K562 (cell line): Measurements from ENCODE around the gene SH3RF1. TPM values are rescaled to one million over a fixed set of nuclear protein-coding genes. Genes with fewer than 3 reads are reported as not detected.

Experiments
- ATAC-seq: fragments of 200-7000 bp; cut with Tn5 transposase; 3 replicates; pipeline ENCODE4 v1.9.1; 2020; ENCODE audit warnings: moderate library complexity
- BruUV-seq: library from RNA; stranded (reverse); fragments of 400-500 nt; replicated peaks from 2 replicates; lab custom pipeline; 2021; lab: Mats Ljungman, UMichigan
- CTCF ChIA-PET: fragments of 300-600 bp; formaldehyde crosslinking; extraction: SDS; loops from one replicate; lab custom pipeline; 2021; ENCODE audit warnings: low intra/inter-chr PET ratio; lab: Yijun Ruan, JAX
- POLR2A ChIA-PET: fragments of 300-600, 350-650 bp; sonication (Branson Sonifier 250); formaldehyde crosslinking; extraction: SDS; loops from one replicate; lab custom pipeline; 2021; ENCODE audit warnings: antibody characterized with exemption, inconsistent platforms; lab: Yijun Ruan, JAX
- DNase-seq, 4 experiments: peaks; one replicate each; pipeline versions ENCODE4 v3.0.0 to v3.0.0-alpha.2; 2011 to 2018; ENCODE audit warnings: low spot score in 3 of 4, mixed read lengths in 3 of 4; ENCODE audit errors: extremely low read depth in 1 of 4
- FAIRE-seq: peaks from 2 replicates; lab custom pipeline; 2011; peaks lifted over from hg19 to GRCh38; lab: Jason Lieb, UNC
- H2AFZ ChIP-seq: 2 replicates; pipeline ENCODE4 v1.6.0; 2011; ENCODE audit warnings: low read depth, low read length, control low read depth, inconsistent platforms
- H3K27ac ChIP-seq: fragments of 200-600 bp; 3 replicates; pipeline ENCODE4 v1.8.0; 2011; ENCODE audit warnings: low read depth, mild to moderate bottlenecking, control low read depth, inconsistent platforms, low read length, moderate library complexity, mixed read lengths; ENCODE audit errors: extremely low read depth
- H3K27me3 ChIP-seq, 2 experiments: fragments of 300-600 bp in 1 of 2; 2 replicates in 1 of 2; 3 replicates in 1 of 2; pipeline versions ENCODE4 v1.6.0 to v1.8.0; 2011; ENCODE audit warnings: inconsistent platforms in 2 of 2, low read length in 2 of 2, mild to moderate bottlenecking in 1 of 2, mixed read lengths in 1 of 2, moderate library complexity in 1 of 2; ENCODE audit not compliant: control insufficient read depth in 2 of 2, insufficient read depth in 2 of 2
- H3K36me3 ChIP-seq: fragments of 300-600 bp; 3 replicates; pipeline ENCODE4 v1.8.0; 2011; ENCODE audit warnings: mild to moderate bottlenecking, low read length, inconsistent platforms; ENCODE audit not compliant: control insufficient read depth, insufficient read depth
- H3K4me1 ChIP-seq, 2 experiments: fragments of 200-600 bp in 1 of 2; replicated peaks in 1 of 2; 2 replicates in 1 of 2; 3 replicates in 1 of 2; pipeline versions ENCODE4 v1.5.1 to v1.8.0; 2011; ENCODE audit warnings: inconsistent platforms in 2 of 2, low read length in 2 of 2, mild to moderate bottlenecking in 1 of 2, mixed read lengths in 1 of 2, moderate library complexity in 1 of 2; ENCODE audit not compliant: control insufficient read depth in 2 of 2, insufficient read depth in 2 of 2
- H3K4me2 ChIP-seq: 2 replicates; pipeline ENCODE4 v1.6.1; 2011; ENCODE audit warnings: low read length, control low read depth, inconsistent platforms, mixed read lengths; ENCODE audit not compliant: insufficient read depth
- H3K4me3 ChIP-seq: fragments of 200-600 bp; sonication (generic), shearing (Covaris generic); 2 replicates; pipeline ENCODE4 v1.5.1; 2016; ENCODE audit warnings: control low read depth, inconsistent platforms
- H3K79me2 ChIP-seq: fragments of 200-600 bp; 3 replicates; pipeline ENCODE4 v1.8.0; 2011; ENCODE audit warnings: low read length, inconsistent platforms; ENCODE audit not compliant: control insufficient read depth, insufficient read depth
- H3K9ac ChIP-seq, 2 experiments: 2 replicates each; pipeline versions ENCODE4 v1.6.0 to v1.6.1; 2011; ENCODE audit warnings: low read depth in 2 of 2, low read length in 2 of 2, control low read depth in 1 of 2, inconsistent platforms in 1 of 2, mild to moderate bottlenecking in 1 of 2, mixed read lengths in 1 of 2; ENCODE audit not compliant: insufficient read depth in 1 of 2
- H3K9me1 ChIP-seq: one replicate; pipeline ENCODE4 v1.6.0; 2011; ENCODE audit warnings: inconsistent platforms, mild to moderate bottlenecking, low read length, moderate library complexity; ENCODE audit not compliant: control insufficient read depth, insufficient read depth
- H3K9me3 ChIP-seq: replicated peaks from 2 replicates; pipeline ENCODE4 v1.5.1; 2011; ENCODE audit warnings: low read depth, low read length, inconsistent platforms; ENCODE audit not compliant: control insufficient read depth, insufficient read depth
- H4K20me1 ChIP-seq: replicated peaks from 2 replicates; pipeline ENCODE4 v1.6.1; 2011; ENCODE audit warnings: low read length, inconsistent platforms, mixed read lengths; ENCODE audit not compliant: control insufficient read depth, insufficient read depth
- BRF2 ChIP-seq: IDR thresholded peaks from 3 replicates; pipeline ENCODE4 v1.6.1; 2011; ENCODE audit warnings: borderline replicate concordance, mild to moderate bottlenecking; ENCODE audit not compliant: insufficient read length, insufficient read depth
- CXXC5 ChIP-seq: fragments of 250-450 bp; sonication (Bioruptor Pico); IDR thresholded peaks from 2 replicates; pipeline ENCODE4 v1.8.0; 2022; ENCODE audit warnings: inconsistent platforms, mild to moderate bottlenecking, moderate library complexity
- KAT2B ChIP-seq: IDR thresholded peaks from one replicate; pipeline ENCODE4 v1.6.1; 2012; ENCODE audit warnings: low read depth, mild to moderate bottlenecking, control low read depth, inconsistent platforms, low read length, moderate library complexity
- KDM5B ChIP-seq: fragments of 200-600 bp; sonication (generic); IDR thresholded peaks from 2 replicates; pipeline ENCODE4 v1.6.1; 2012; ENCODE audit warnings: low read depth, mild to moderate bottlenecking, moderate library complexity, low read length, control low read depth, inconsistent platforms; ENCODE audit not compliant: insufficient replicate concordance
- PBX2 ChIP-seq, 2 experiments: IDR thresholded peaks in 1 of 2; conservative IDR thresholded peaks in 1 of 2; 2 replicates each; pipeline ENCODE4 v1.6.1; 2016; ENCODE audit warnings: low read depth in 2 of 2, mild to moderate bottlenecking in 1 of 2, missing compliant biosample characterization in 1 of 2, missing genetic modification characterization in 1 of 2, moderate library complexity in 1 of 2
- POLR2AphosphoS5 ChIP-seq: IDR thresholded peaks from 2 replicates; pipeline ENCODE4 v1.6.1; 2011; ENCODE audit warnings: mild to moderate bottlenecking, low read depth, low read length, moderate library complexity; ENCODE audit not compliant: control insufficient read depth, insufficient read depth
- RFX5 ChIP-seq: IDR thresholded peaks from 2 replicates; pipeline ENCODE4 v1.6.1; 2011; ENCODE audit warnings: low read depth, mild to moderate bottlenecking, improper control_type of control experiment, low read length
- SIX5 ChIP-seq, 2 experiments: IDR thresholded peaks; 2 replicates each; pipeline ENCODE4 v1.6.1; 2011; ENCODE audit warnings: low read length in 2 of 2, borderline replicate concordance in 1 of 2, low read depth in 1 of 2, mild to moderate bottlenecking in 1 of 2, moderate library complexity in 1 of 2; ENCODE audit not compliant: insufficient read depth in 1 of 2
- TGIF2 ChIP-seq: sonication (generic); formaldehyde crosslinking; IDR thresholded peaks from 2 replicates; pipeline ENCODE4 v1.8.1; 2022; ENCODE audit warnings: mild to moderate bottlenecking, missing genetic modification reagents, moderate library complexity
- TSC22D4 ChIP-seq: fragments of 450-650 bp; IDR thresholded peaks from 2 replicates; pipeline ENCODE4 v1.6.1; 2016; ENCODE audit warnings: missing genetic modification characterization, missing biosample characterization, control low read depth
- ZFP36 ChIP-seq: fragments of 150-350 bp; IDR thresholded peaks from 2 replicates; pipeline ENCODE4 v1.6.1; 2018; ENCODE audit warnings: low read length, low read depth; ENCODE audit not compliant: partially characterized antibody
- ZNF280B ChIP-seq: fragments of 250-450 bp; sonication (Bioruptor Pico); IDR thresholded peaks from 2 replicates; pipeline ENCODE4 v1.5.1; 2021; ENCODE audit warnings: mild to moderate bottlenecking
- ZNF311 ChIP-seq: fragments of 250-450 bp; sonication (Bioruptor Pico); IDR thresholded peaks from 2 replicates; pipeline ENCODE4 v1.4.0; 2020; ENCODE audit warnings: mild to moderate bottlenecking, moderate library complexity
- ZNF584 ChIP-seq: fragments of 200-800 bp; sonication (Bioruptor generic); IDR thresholded peaks from 2 replicates; pipeline ENCODE4 v1.6.1; 2016; ENCODE audit warnings: low read depth, mild to moderate bottlenecking, missing genetic modification characterization, missing compliant biosample characterization
- ZNF780A ChIP-seq: fragments of 250-450 bp; sonication (Bioruptor Pico); IDR thresholded peaks from 2 replicates; pipeline ENCODE4 v1.5.0; 2021; ENCODE audit warnings: mild to moderate bottlenecking
- WGBS: fragments of 100-300 bp; shearing (Covaris generic); methylation state at CpG from one replicate; pipeline ENCODE4 v1.1.6; 2016; ENCODE audit warnings: low coverage, mixed read lengths; ENCODE audit not compliant: insufficient coverage; ENCODE audit errors: missing lambda C conversion rate; 5-methylcytosine and 5-hydroxymethylcytosine counted together
- in situ Hi-C: fragments of 300-500 bp; cut with MboI; formaldehyde crosslinking; loops from 4 replicates; pipeline ENCODE4 v1.15.0; 2018; ENCODE audit warnings: inconsistent platforms, mixed read lengths
- intact Hi-C: fragments of 100-400 bp; cut with micrococcal nuclease; formaldehyde crosslinking; loops from 2 replicates; pipeline ENCODE4 v1.14.2; 2022
- polyA plus RNA-seq, 8 experiments: library from polyadenylated mRNA; depleted of rRNA in 4 of 8; stranded (reverse) in 5 of 8; unstranded in 3 of 8; fragments of >200 nt; fragmentation: Nextera tagmentation in 2 of 8; fragmentation: Illumina TruSeq in 1 of 8; extraction: Ambion mirVana in 2 of 8; extraction: Trizol in 1 of 8; gene quantifications; 2 replicates each; pipeline versions ENCODE4 v1.2.1 to v1.2.3, GENCODE V29; 2011 to 2014; ENCODE audit warnings: inconsistent platforms in 1 of 8, missing spikeins in 1 of 8
- total RNA-seq, 7 experiments: library from RNA; depleted of rRNA in 6 of 7; stranded (reverse); fragments of >200 nt in 6 of 7; fragmentation: Illumina TruSeq in 2 of 7; extraction: Trizol in 2 of 7; gene quantifications; 2 replicates each; pipeline versions ENCODE4 v1.2.1 to v1.2.3, GENCODE V29; 2011 to 2021; ENCODE audit warnings: low replicate concordance in 1 of 7

Gene SH3RF1
- total and polyA plus RNA-seq, 9 of the 15 experiments (the other 6 are each of a cell fraction or from before 2014, with no cell fraction given) = 0.04 to 0.16 (median 0.11) TPM; not detected in 6

GRCh38 chr4:169164669-169165415, 105.9 kb downstream of the SH3RF1 start:
- no peaks in the 10 kb centered on the region for H3K79me2 ChIP-seq
- H3K4me1 ChIP-seq = no peaks in the 10 kb centered on the region
- in situ Hi-C loops = no loop called here
- no peak overlapping the region for H2AFZ ChIP-seq
- POLR2A ChIA-PET = no interaction called here
- 0% methylated on average over 1 of the region's 1 CpG for WGBS
- DNase-seq = no peak
- no peak for FAIRE-seq
- no peaks in the 10 kb centered on the region for H3K36me3 ChIP-seq
- intact Hi-C loops = no loop called here
- ATAC-seq = no peak
- no peak overlapping the region for H3K4me3 ChIP-seq
- CTCF ChIA-PET = no interaction called here
- H3K9me1 ChIP-seq = no peaks in the 10 kb centered on the region
- no peak overlapping the region for H3K9ac ChIP-seq
- H3K27ac ChIP-seq = no peak overlapping the region
- no peak overlapping the region for H3K4me2 ChIP-seq
- H4K20me1 ChIP-seq = no peaks in the 10 kb centered on the region
- no peaks in the 10 kb centered on the region for H3K9me3 ChIP-seq
- no peaks in the 10 kb centered on the region for H3K27me3 ChIP-seq
- no TSS peak for BruUV-seq
- TF ChIP-seq ZNF280B (CRISPR knock-in tag) (no peak), ZNF311 (CRISPR knock-in tag) (no peak), POLR2AphosphoS5 (no peak), ZFP36 (no peak), RFX5 (no peak), ZNF780A (CRISPR knock-in tag) (no peak), KDM5B (no peak), CXXC5 (CRISPR knock-in tag) (no peak), KAT2B (no peak), SIX5 (IDR thresholded peaks at IDR 0.05; ENCODE audit: borderline replicate concordance in 1 of 2, insufficient read depth in 1 of 2, low read depth in 1 of 2, low read length in 2 of 2) (no peak), TGIF2 (CRISPR knock-in tag) (no peak), ZNF584 (no peak), BRF2 (no peak), TSC22D4 (tag) (no peak), PBX2 (CRISPR knock-in tag; IDR thresholded peaks at IDR 0.05; ENCODE audit: low read depth) (no peak), PBX2 (tag; conservative IDR thresholded peaks at IDR 0.05; ENCODE audit: low read depth) (no peak)
